ENCODE measurements around the gene HADHB.

Gene HADHB

GRCh38 chr2:26244309-26245230 is at the start of gene HADHB, which contains the start of gene HADHA:
HADHB (plus strand) TSS chr2:26244939; CDS start chr2:26254255, 9,316 bp downstream.
HADHA (minus strand) TSS chr2:26244632; CDS start chr2:26244596, 36 bp downstream.
- peak; percentile 91 for DNase-seq (ENCODE audit: low spot score)

GRCh38 chr2:26195040-26195984 is 49.4 kb upstream of the HADHB start:
- no peak for DNase-seq (ENCODE audit: low spot score)

- DNase-seq (ENCODE audit: low spot score): no peak
Measured at GRCh38 chr2:26196683-26197418, 47.9 kb upstream of the HADHB start.

GRCh38 chr2:26197516-26197915 is 47.2 kb upstream of the HADHB start:
- no peak for DNase-seq (ENCODE audit: low spot score)

GRCh38 chr2:26202981-26203490 is 41.7 kb upstream of the HADHB start:
- no peak for DNase-seq (ENCODE audit: low spot score)

GRCh38 chr2:26203906-26204305 is 40.8 kb upstream of the HADHB start:
- no peak for DNase-seq (ENCODE audit: low spot score)

- no peak for DNase-seq (ENCODE audit: low spot score)
Measured at GRCh38 chr2:26212011-26212410, 32.7 kb upstream of the HADHB start.

- no peak for DNase-seq (ENCODE audit: low spot score)
Measured at GRCh38 chr2:26214759-26215158, 30.0 kb upstream of the HADHB start.

- no peak for DNase-seq (ENCODE audit: low spot score)
Measured at GRCh38 chr2:26215833-26216232, 28.9 kb upstream of the HADHB start.

GRCh38 chr2:26216587-26216986 is 28.2 kb upstream of the HADHB start:
- no peak for DNase-seq (ENCODE audit: low spot score)

GRCh38 chr2:26217720-26218119 is 27.0 kb upstream of the HADHB start:
- no peak for DNase-seq (ENCODE audit: low spot score)

- DNase-seq (ENCODE audit: low spot score): peak; percentile 48
Measured at GRCh38 chr2:26223018-26223417, 21.7 kb upstream of the HADHB start.

- DNase-seq (ENCODE audit: low spot score): no peak
Measured at GRCh38 chr2:26224095-26224494, 20.6 kb upstream of the HADHB start.

GRCh38 chr2:26229595-26229994 is 15.1 kb upstream of the HADHB start:
- no peak for DNase-seq (ENCODE audit: low spot score)

GRCh38 chr2:26230806-26231205 is 13.9 kb upstream of the HADHB start:
- no peak for DNase-seq (ENCODE audit: low spot score)

- DNase-seq (ENCODE audit: low spot score): no peak
Measured at GRCh38 chr2:26235089-26235488, 9.7 kb upstream of the HADHB start.

GRCh38 chr2:26237868-26238267 is 6.9 kb upstream of the HADHB start:
- DNase-seq (ENCODE audit: low spot score): no peak

- no peak for DNase-seq (ENCODE audit: low spot score)
Measured at GRCh38 chr2:26238311-26238958, 6.3 kb upstream of the HADHB start.

GRCh38 chr2:26241928-26242436 is 2.8 kb upstream of the HADHB start:
- no peak for DNase-seq (ENCODE audit: low spot score)

GRCh38 chr2:26243470-26244308 is 1.1 kb upstream of the HADHB start:
- DNase-seq (ENCODE audit: low spot score): no peak

All from D341Med (cell line).